Measurements from ENCODE around the gene CSTPP1.

DNA sequence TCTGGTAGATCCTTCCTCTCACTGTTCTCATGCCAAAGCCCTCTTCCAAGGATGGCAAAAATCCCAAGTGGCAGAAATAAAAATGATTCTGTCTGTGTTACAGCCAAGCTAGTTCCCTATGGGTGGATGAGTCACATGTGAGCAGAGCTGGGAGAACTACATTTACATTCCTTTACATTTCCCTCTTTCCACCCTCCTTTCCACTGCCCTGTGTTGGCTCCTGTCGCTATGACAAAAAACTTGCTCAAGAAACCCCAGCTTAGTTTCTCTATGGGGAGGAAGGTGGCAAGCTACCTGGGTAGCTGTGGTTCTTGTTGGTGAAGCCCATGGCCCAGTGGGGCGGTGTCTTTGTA lies 268.1 kb downstream of the CSTPP1 start:
- TF ChIP-seq CTCF (optimal IDR thresholded peaks at IDR 0.05 in 1 of 3, IDR thresholded peaks at IDR 0.05 in 1 of 3, conservative IDR thresholded peaks at IDR 0.05 in 1 of 3; ENCODE audit: extremely low read depth in 1 of 3, insufficient read depth in 2 of 3, low read length in 3 of 3) (no peak), EZH2 (IDR thresholded peaks at IDR 0.05; ENCODE audit: low read length) (no peak)
